Activated CD8-positive, alpha-beta T cell treated with anti-CD3 and anti-CD28 coated beads for 36 hours (primary cell): ENCODE measurements around the gene ETF1. TPM values are rescaled to one million over a fixed set of nuclear protein-coding genes. Genes with fewer than 3 reads are reported as not detected.
A peak's percentile ranks its signal among the peaks of the same experiment; 100 is the strongest.

Experiments used
- ATAC-seq: fragments of 200-7000 bp; cut with Tn5 transposase; one replicate; pipeline ENCODE4 v1.10.0; 2021; ENCODE audit warnings: mild to moderate bottlenecking, moderate library complexity
- CTCF ChIA-PET: fragments of 350-600 bp; sonication (Branson Sonifier 250); formaldehyde crosslinking; loops from one replicate; lab custom pipeline; 2021; ENCODE audit warnings: antibody characterized with exemption; lab: Charles Lee
- POLR2A ChIA-PET: fragments of 350-600 bp; sonication (Branson Sonifier 250); formaldehyde crosslinking; loops from one replicate; lab custom pipeline; 2021; ENCODE audit warnings: antibody characterized with exemption; lab: Charles Lee
- DNase-seq: peaks from one replicate; pipeline ENCODE4 v3.0.0-alpha.2; 2020
- H3K27ac Mint-ChIP-seq: one replicate; pipeline ENCODE4 v1.8.0; 2021; ENCODE audit warnings: mild to moderate bottlenecking, mixed read lengths
- H3K27me3 Mint-ChIP-seq: one replicate; pipeline ENCODE4 v1.8.0; 2021; ENCODE audit warnings: mixed read lengths
- H3K36me3 Mint-ChIP-seq: one replicate; pipeline ENCODE4 v1.8.0; 2021; ENCODE audit warnings: low read depth, mixed read lengths
- H3K4me1 Mint-ChIP-seq: one replicate; pipeline ENCODE4 v1.8.0; 2021; ENCODE audit warnings: low read depth, mixed read lengths
- H3K4me3 Mint-ChIP-seq: one replicate; pipeline ENCODE4 v1.8.0; 2021; ENCODE audit warnings: mild to moderate bottlenecking, moderate library complexity, mixed read lengths
- H3K9me3 Mint-ChIP-seq: one replicate; pipeline ENCODE4 v1.8.0; 2021; ENCODE audit warnings: mixed read lengths
- intact Hi-C: fragments of 100-400 bp; cut with micrococcal nuclease; formaldehyde crosslinking; loops from one replicate; pipeline ENCODE4 v1.10.0; 2022
- total RNA-seq, 2 experiments: library from RNA; stranded (reverse); gene quantifications; one replicate each; pipeline ENCODE4 v1.2.3, GENCODE V29; 2021
- TF ChIP-seq, protein P1 (sequence below): fragments of 200-600 bp; IDR thresholded peaks from one replicate; pipeline ENCODE4 v1.8.0; 2022; ENCODE audit warnings: antibody characterized with exemption, mild to moderate bottlenecking

The ETF1 gene
- 100 to 1,000 TPM; 154 to 161 TPM for total RNA-seq

DNA sequence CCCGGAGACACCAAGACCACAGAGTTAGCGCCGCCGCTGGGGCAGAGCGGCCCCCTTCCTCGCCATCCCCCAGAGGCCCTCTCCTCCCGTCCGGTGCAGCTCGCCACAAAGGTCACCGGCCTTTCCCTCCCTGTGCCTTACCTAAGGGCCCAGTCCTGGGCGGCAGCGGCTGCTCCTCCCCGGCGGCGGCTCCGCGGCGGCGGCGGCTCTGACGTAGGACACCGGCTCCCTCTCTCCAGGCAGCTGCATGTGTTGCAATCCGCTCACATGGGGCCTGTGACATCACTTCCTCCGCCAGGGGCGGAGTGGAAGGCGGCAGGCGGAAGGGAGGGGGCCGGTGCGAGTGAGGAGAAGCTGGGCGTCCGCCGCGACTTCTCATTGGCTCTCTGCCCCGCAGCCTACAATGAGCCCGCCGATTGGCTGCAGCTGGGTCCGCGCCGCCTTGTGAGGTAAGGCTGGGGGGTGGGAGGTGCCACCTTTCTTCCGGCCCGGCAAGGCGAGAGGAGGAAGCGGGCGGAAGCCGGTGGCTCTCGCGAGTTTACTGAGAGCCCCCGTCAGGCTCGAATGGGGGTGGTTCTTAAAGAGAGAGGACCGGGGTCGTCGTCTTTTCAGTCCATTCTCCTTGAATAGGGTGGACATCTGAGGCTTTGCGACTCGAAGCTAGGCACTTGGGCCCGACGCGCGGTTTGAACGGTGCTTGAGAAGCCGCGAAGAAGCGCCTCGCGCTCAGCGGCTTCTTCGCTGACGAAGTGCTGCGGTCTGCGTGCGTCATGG is at the start of gene ETF1:
ETF1 (minus strand) TSS at position 281 of the 774 bp plus-strand sequence. CDS start 318 bp downstream, outside the sequence.
- peak; percentile 100 for DNase-seq
- ATAC-seq: peak; percentile 94
- ChIA-PET CTCF (interaction anchor here (0.9 to 2.9 kb wide), 10 partner anchors 12 to 205 kb away, joined by 3 to 11 read pairs (median 3); partner anchors contain the start of genes EGR1, FAM53C and HSPA9), POLR2A (interaction anchor here (0.6 to 4.3 kb wide), 26 partner anchors 9 to 799 kb away, joined by 3 to 65 read pairs (median 4); partner anchors contain the start of genes BRD8, EGR1, HSPA9 and KIF20A)
- H3K27me3 Mint-ChIP-seq: no peaks in the 10 kb centered on the region
- TF ChIP-seq, protein P1, sequence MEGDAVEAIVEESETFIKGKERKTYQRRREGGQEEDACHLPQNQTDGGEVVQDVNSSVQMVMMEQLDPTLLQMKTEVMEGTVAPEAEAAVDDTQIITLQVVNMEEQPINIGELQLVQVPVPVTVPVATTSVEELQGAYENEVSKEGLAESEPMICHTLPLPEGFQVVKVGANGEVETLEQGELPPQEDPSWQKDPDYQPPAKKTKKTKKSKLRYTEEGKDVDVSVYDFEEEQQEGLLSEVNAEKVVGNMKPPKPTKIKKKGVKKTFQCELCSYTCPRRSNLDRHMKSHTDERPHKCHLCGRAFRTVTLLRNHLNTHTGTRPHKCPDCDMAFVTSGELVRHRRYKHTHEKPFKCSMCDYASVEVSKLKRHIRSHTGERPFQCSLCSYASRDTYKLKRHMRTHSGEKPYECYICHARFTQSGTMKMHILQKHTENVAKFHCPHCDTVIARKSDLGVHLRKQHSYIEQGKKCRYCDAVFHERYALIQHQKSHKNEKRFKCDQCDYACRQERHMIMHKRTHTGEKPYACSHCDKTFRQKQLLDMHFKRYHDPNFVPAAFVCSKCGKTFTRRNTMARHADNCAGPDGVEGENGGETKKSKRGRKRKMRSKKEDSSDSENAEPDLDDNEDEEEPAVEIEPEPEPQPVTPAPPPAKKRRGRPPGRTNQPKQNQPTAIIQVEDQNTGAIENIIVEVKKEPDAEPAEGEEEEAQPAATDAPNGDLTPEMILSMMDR: no peak
- H3K4me1 Mint-ChIP-seq: peaks cover 67% of the 10 kb centered on the region
- no peaks in the 10 kb centered on the region for H3K9me3 Mint-ChIP-seq
- peak within 1 kb of the TSS; percentile 100 for H3K27ac Mint-ChIP-seq
- peaks cover 57% of the 10 kb centered on the region for H3K36me3 Mint-ChIP-seq
- intact Hi-C loops: loop anchor here (1.0 to 2.0 kb wide), 2 partner anchors 32 to 78 kb away; partner anchors contain the start of genes EGR1 and HSPA9
- H3K4me3 Mint-ChIP-seq: peak within 1 kb of the TSS; percentile 99

DNA sequence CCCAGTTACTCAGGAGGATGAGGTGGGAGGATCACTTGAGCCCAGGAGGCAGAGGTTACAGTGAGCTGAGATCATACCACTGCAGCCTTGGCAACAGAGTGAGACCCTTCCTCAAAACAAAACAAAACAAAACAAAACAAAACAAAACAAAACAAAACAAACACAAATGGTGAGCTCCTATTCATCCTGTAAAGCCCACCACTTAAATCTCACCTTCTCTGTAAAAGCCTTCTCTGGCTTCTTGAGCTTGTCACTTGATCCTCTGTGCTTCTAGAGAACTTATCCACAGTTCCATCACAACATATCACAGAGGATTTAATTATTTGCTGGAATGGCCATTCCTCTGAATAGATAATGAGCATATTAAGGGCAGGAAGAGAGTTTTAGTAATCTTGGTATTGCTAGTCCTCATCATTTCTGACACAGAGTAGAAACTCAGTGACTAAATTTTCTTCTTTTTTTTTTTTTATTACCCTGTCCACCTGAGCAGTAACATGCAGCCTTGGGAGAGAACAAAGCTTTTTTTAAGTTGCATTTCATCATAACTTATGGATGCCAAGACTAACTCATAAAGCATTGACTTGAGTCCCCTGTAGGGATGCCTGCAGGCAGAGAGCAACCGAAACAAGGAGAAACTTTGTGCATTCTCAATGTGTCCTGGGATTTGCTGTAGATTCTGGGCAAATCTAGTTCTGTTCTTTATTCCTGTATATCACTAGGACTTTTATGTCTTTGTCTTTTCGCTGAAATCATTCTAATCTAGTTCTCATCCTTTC is 45.2 kb upstream of the ETF1 start:
- Mint-ChIP-seq H3K4me3 (no peak overlapping the region), H3K4me1 (no peaks in the 10 kb centered on the region), H3K36me3 (no peaks in the 10 kb centered on the region), H3K27me3 (peaks cover 3% of the 10 kb centered on the region), H3K27ac (no peak overlapping the region), H3K9me3 (no peaks in the 10 kb centered on the region)
- ATAC-seq (no peak), DNase-seq (no peak)
- intact Hi-C loops: no loop called here
- TF ChIP-seq, protein P1: no peak
- ChIA-PET POLR2A (interaction anchor here (0.6 kb wide), 2 partner anchors 15 to 162 kb away, joined by 3 read pairs; no protein-coding TSS in a partner anchor), CTCF (interaction anchor here (2.0 kb wide), 1 partner anchor 9 kb away, joined by 12 read pairs; no protein-coding TSS in a partner anchor)

DNA sequence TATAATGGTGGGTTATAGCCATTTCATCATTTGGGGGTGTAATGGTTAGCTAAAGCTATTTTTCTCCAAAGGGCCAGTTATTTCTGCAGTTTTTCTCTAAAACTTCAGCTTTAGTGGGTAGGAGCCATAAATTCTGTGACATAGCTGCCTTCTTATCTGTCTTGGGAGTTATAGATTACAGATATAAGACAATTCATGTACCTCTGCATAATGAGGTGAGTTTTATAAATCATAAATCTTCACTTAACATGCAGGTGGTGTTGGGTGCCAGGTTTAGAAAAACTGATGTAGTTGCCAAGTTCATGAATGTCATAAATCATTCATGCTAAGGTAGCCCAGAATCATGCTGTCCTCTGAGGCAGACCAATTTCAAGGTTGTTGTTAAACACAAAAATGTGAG is 42.1 kb upstream of the ETF1 start:
- POLR2A ChIA-PET: interaction anchor here (0.7 to 1.3 kb wide), 2 partner anchors 9 to 14 kb away, joined by 4 to 5 read pairs; no protein-coding TSS in a partner anchor

DNA sequence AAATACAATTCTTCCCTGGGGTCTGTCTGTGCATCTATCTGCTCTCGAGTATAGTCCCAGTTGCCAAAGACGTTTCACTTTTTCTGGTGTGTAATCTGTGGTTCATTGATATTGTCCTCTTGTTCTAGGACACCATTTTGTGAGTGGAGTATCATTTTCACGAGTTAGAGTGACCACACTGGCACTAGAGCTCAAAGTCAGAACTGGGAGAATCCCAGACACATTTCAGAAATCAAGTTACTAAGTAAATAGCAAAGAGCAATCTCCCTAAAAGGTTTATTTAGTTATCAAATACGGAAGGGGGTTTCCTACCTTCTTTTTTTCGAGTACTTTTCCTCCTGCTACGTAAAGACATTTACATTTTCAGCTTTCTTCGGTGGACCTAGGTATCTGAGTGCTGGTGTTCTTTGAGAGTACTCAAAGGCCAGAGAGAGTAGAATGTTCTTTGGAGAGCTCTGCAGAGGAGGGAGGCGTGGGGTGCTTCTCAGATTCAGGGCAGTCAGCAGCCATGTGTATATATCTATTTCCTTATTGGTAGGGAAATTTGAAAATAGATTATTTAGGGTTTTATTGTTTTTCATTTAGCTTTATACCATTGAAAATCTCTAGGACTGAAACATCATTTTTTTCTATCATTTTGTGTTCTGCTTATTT is 41.1 kb upstream of the ETF1 start:
- Mint-ChIP-seq H3K27me3 (peaks cover 1% of the 10 kb centered on the region), H3K27ac (no peak overlapping the region), H3K36me3 (no peaks in the 10 kb centered on the region), H3K4me3 (no peak overlapping the region), H3K4me1 (peaks cover 2% of the 10 kb centered on the region), H3K9me3 (no peaks in the 10 kb centered on the region)
- TF ChIP-seq, protein P1: no peak
- ChIA-PET POLR2A (interaction anchor here (1.0 to 1.1 kb wide), 2 partner anchors 8 to 130 kb away, joined by 3 to 4 read pairs; no protein-coding TSS in a partner anchor), CTCF (interaction anchor here (1.4 to 3.7 kb wide), 2 partner anchors 11 to 206 kb away, joined by 4 to 19 read pairs; no protein-coding TSS in a partner anchor)
- intact Hi-C loops: no loop called here
- DNase-seq (no peak), ATAC-seq (no peak)

More for the DNA sequence above, 42.1 kb upstream of the ETF1 start:
- ATAC-seq: no peak
- peaks cover 1% of the 10 kb centered on the region for H3K27me3 Mint-ChIP-seq
- TF ChIP-seq, protein P1: no peak
- no peaks in the 10 kb centered on the region for H3K9me3 Mint-ChIP-seq
- H3K27ac Mint-ChIP-seq: no peak overlapping the region
- intact Hi-C loops: no loop called here
- DNase-seq: no peak
- H3K36me3 Mint-ChIP-seq: no peaks in the 10 kb centered on the region
- no peaks in the 10 kb centered on the region for H3K4me1 Mint-ChIP-seq
- CTCF ChIA-PET: interaction anchor here (1.4 to 3.7 kb wide), 2 partner anchors 10 to 205 kb away, joined by 4 to 19 read pairs; no protein-coding TSS in a partner anchor
- H3K4me3 Mint-ChIP-seq: no peak overlapping the region
